Activated CD4-positive, alpha-beta T cell treated with anti-CD3 and anti-CD28 coated beads, Interleukin-2, amount 10 ng/mL, durations not matched to agents 24 days and 14 days (primary cell): ENCODE data around the gene HIGD1C. TPM values are rescaled to one million over a fixed set of nuclear protein-coding genes. Genes with fewer than 3 reads are reported as not detected.
"Not testable (repeated sequence)": the region's sequence is repeated elsewhere in the genome, so short reads cannot be mapped to it uniquely, and the experiment has no call there.

Source experiments
- DNase-seq: peaks from one replicate; pipeline ENCODE4 v3.0.0; 2022
- H3K27ac Mint-ChIP-seq: one replicate; pipeline ENCODE4 v1.8.0; 2022; ENCODE audit warnings: mild to moderate bottlenecking, mixed read lengths
- H3K27me3 Mint-ChIP-seq: one replicate; pipeline ENCODE4 v1.8.0; 2022; ENCODE audit warnings: mixed read lengths
- H3K36me3 Mint-ChIP-seq: one replicate; pipeline ENCODE4 v1.8.0; 2022; ENCODE audit warnings: low read depth, mild to moderate bottlenecking, mixed read lengths
- H3K4me1 Mint-ChIP-seq: one replicate; pipeline ENCODE4 v1.8.0; 2021; ENCODE audit warnings: mixed read lengths
- H3K4me3 Mint-ChIP-seq: one replicate; pipeline ENCODE4 v1.8.0; 2022; ENCODE audit warnings: mild to moderate bottlenecking, moderate library complexity, mixed read lengths
- H3K9me3 Mint-ChIP-seq: one replicate; pipeline ENCODE4 v1.8.0; 2021; ENCODE audit warnings: mixed read lengths
- intact Hi-C: fragments of 100-400 bp; cut with micrococcal nuclease; formaldehyde crosslinking; loops from one replicate; pipeline ENCODE4 v1.15.1; 2023
- total RNA-seq: library from RNA; stranded (reverse); gene quantifications from 2 replicates; pipeline ENCODE4 v1.2.3, GENCODE V29; 2022

Gene HIGD1C
- not detected in 2 replicates for total RNA-seq

DNA sequence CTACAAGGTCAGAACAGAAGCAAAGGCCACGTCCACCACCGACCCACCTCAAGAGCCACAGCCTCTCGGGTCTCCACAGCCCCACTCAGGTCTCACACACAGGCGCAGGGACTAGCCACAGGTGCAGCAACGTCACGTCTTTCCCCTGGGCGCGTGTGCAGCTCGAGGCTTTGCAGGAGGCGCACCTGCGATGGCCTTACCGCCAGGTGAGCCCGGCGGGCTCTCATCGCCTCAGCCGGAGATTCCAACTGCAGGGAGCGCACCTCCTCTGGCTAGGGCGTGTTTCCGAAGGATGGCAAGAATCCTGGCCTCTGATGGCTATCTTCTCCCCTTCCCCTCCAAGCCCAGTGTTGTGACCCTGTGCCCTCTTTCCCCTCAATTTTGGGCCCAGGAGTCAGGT lies at the start of gene HIGD1C:
Gene HIGD1C (plus strand): TSS at position 35 of the 400 bp plus-strand sequence. CDS start 1,455 bp downstream, outside the sequence.
- H3K4me3 Mint-ChIP-seq, result no peak within 1 kb of the TSS
- DNase-seq, result no peak
- no peaks in the 10 kb centered on the region for H3K9me3 Mint-ChIP-seq
- H3K36me3 Mint-ChIP-seq, result no peaks in the 10 kb centered on the region
- intact Hi-C loops, result no loop called here
- H3K4me1 Mint-ChIP-seq, result no peaks in the 10 kb centered on the region
- no peak within 1 kb of the TSS for H3K27ac Mint-ChIP-seq
- H3K27me3 Mint-ChIP-seq, result no peaks in the 10 kb centered on the region

DNA sequence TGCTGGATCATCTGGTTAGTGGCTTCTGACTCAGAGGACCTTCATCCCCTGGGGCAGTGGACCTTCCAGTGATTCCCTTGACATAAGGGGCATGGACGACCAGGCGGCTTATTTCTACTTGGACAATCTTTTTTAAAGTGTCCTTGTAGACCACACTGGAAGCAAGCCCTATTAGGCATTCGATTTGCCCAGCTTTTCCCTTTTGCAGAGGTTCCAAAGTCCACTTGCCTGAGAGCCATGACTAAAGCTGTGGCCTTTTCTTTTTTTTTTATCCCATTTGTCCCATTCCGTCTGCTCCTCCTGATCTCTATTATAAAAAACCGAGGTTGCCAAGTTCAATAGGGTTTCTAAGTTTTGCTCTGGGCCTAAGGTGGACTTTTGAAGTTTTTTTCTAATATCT lies 43.9 kb upstream of the HIGD1C start:
- not testable (repeated sequence) for H3K4me3 Mint-ChIP-seq, H3K9me3 Mint-ChIP-seq, DNase-seq, H3K36me3 Mint-ChIP-seq, H3K4me1 Mint-ChIP-seq, H3K27me3 Mint-ChIP-seq, H3K27ac Mint-ChIP-seq
- intact Hi-C loops, result loop anchor here (10.0 kb wide), 1 partner anchor 54 kb away; no protein-coding TSS in a partner anchor

DNA sequence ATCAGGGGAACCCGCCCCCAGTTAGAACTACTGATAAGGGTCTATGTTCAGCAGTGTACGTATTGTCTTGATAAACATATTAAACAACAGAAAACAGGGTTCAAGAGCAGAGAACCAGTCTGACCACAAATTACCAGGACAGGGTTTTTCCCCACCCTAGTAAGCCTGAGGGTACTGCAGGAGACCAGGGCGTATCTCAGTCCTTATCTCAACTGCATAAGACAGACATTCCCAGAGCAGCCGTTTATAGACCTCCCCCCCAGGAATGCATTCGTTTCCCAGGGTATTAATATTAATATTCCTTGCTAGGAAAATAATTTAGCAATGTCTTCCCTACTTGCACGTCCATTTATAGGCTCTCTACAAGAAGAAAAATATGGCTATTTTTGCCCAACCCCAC lies 40.0 kb upstream of the HIGD1C start:
- H3K4me1 Mint-ChIP-seq, H3K4me3 Mint-ChIP-seq, H3K27ac Mint-ChIP-seq, DNase-seq, H3K27me3 Mint-ChIP-seq, H3K36me3 Mint-ChIP-seq, intact Hi-C loops: not testable (repeated sequence)
- peaks cover 18% of the 10 kb centered on the region for H3K9me3 Mint-ChIP-seq

DNA sequence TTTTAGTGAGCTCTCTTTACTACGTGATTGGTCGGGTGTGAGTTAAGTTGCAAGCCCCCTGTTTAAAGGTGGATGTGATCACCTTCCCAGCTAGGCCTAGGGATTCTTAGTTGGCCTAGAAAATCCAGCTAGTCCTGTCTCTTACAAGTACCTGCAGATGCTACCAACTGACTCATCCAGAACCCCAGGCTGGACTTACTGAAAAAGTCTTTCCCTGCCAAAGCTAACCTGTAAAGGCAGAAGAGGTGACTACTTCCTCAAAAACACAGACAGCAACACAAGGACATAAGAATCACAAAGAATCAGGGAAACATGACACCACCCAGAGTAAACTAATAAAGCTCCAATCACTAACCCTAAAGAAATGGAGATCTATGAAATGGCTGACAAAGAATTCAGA lies 39.1 kb upstream of the HIGD1C start:
- Mint-ChIP-seq H3K4me1 (peaks cover under 1% of the 10 kb centered on the region), H3K27ac (no peak overlapping the region), H3K27me3 (peaks cover 4% of the 10 kb centered on the region), H3K36me3 (peaks cover 4% of the 10 kb centered on the region), H3K9me3 (peaks cover 27% of the 10 kb centered on the region), H3K4me3 (no peak overlapping the region)
- intact Hi-C loops, result no loop called here
- no peak for DNase-seq

DNA sequence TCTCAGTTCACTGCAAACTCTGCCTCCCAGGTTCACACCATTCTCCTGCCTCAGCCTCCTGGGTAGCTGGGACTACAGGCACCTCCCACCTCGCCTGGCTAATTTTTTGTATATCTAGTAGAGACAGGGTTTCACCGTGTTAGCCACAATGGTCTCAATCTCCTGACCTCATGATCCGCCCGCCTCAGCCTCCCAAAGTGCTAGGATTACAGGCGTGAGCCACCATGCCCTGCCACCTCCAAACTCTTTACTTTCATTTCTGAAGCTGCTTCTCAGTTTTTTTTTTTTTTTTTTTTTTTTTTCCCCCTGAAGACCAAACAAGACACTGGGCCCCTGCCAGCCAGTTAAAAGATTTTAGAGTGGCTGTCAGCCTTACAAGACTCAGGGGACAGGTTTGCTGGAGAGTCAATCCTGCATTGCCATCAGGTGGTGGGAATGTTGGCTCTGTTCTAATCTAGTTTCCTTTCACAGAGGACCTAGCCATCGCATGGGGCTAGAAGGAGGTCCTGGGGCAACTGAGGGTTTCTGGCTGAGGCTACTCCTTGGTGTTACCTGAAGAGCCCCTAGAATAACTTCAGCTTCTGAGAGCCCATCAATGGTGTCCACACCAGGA lies 37.4 kb upstream of the HIGD1C start:
- peaks cover 4% of the 10 kb centered on the region for H3K27me3 Mint-ChIP-seq
- no peak overlapping the region for H3K27ac Mint-ChIP-seq
- H3K9me3 Mint-ChIP-seq, result peaks cover 34% of the 10 kb centered on the region
- no peak overlapping the region for H3K4me3 Mint-ChIP-seq
- intact Hi-C loops, result no loop called here
- DNase-seq, result no peak
- peaks cover 8% of the 10 kb centered on the region for H3K4me1 Mint-ChIP-seq
- H3K36me3 Mint-ChIP-seq, result peaks cover 4% of the 10 kb centered on the region

DNA sequence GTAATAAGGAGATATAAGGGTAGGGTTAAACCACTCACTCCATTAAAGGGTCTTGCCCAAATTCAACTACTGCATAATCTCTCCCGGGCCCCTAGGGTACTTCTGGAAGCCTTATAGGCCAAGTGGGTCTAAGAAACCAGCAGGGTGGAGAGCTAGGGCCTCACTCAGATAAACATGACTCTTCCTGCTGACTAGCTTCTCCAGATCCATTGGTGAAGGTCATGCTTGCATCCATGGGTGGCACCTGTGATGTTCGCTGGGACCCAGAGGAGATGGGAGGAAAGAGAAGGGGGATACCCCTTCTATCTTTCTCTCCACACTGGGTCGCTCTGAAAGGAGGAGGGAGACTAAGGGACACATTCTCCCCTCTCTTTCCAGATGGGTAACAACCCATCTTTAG lies 36.1 kb upstream of the HIGD1C start:
- H3K36me3 Mint-ChIP-seq, result peaks cover 4% of the 10 kb centered on the region
- H3K27ac Mint-ChIP-seq, result no peak overlapping the region
- peaks cover 30% of the 10 kb centered on the region for H3K9me3 Mint-ChIP-seq
- no peak overlapping the region for H3K4me3 Mint-ChIP-seq
- intact Hi-C loops, result no loop called here
- peaks cover 2% of the 10 kb centered on the region for H3K27me3 Mint-ChIP-seq
- no peak for DNase-seq
- peaks cover 8% of the 10 kb centered on the region for H3K4me1 Mint-ChIP-seq

DNA sequence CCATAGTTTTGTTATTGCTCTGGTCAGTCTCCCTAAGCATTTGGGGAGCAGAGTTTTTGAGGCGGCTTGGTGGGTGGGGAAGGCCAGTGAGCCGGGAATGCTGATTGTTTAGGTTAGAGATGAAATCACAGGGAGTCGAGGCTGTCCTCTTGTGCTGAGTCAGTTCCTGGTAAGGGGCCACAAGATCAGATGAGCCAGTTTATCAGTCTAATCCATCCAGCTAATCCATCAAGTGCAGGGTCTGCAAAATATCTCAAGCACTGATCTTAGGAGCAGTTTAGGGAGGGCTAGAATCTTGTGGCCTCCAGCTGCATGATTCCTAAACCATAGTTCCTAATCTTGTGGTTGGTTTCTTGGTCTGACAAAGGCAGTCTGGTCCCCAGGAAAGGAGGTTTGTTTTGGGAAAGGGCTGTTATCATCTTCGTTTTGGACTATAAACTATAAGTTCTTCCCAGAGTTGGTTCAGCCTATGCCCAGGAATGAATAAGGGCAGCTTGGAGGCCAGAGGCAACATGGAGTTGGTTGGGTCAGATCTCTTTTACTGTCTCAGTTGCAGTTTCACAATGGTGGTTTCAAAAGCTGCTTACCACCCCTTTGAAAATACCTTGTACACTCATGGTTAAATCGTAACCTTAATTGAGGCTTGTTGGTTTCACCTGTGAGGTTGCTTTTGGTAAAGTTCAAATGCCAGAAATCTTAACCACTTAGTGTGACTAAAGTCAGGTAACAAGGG lies 33.6 kb upstream of the HIGD1C start:
- peaks cover 22% of the 10 kb centered on the region for H3K9me3 Mint-ChIP-seq
- no peak for DNase-seq
- no peaks in the 10 kb centered on the region for H3K27me3 Mint-ChIP-seq
- H3K4me1 Mint-ChIP-seq, result peaks cover 13% of the 10 kb centered on the region
- no peak overlapping the region for H3K27ac Mint-ChIP-seq
- no peaks in the 10 kb centered on the region for H3K36me3 Mint-ChIP-seq
- intact Hi-C loops, result no loop called here
- no peak overlapping the region for H3K4me3 Mint-ChIP-seq

DNA sequence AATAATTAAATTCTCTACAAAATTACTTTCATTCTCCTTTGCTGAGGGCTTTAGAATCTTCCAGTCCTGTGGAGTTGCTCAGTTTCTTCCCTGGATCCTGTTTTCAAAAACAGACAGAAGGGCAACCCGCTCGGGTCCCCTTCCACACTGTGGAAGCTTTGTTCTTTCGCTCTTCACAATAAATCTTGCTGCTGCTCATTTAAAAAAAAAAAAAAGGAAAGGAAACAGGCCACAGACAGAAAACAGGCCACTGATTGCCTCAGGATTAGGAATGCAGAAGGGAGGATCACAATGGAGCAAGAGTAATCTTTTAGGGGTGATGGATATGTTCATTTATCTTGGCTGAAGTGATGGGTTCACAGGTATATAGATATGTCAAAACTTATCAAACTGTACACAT lies 29.5 kb upstream of the HIGD1C start:
- DNase-seq, result no peak
- Mint-ChIP-seq H3K27me3 (no peaks in the 10 kb centered on the region), H3K27ac (no peak overlapping the region), H3K4me1 (peaks cover 25% of the 10 kb centered on the region), H3K36me3 (no peaks in the 10 kb centered on the region), H3K9me3 (peaks cover 11% of the 10 kb centered on the region), H3K4me3 (no peak overlapping the region)
- intact Hi-C loops, result no loop called here

DNA sequence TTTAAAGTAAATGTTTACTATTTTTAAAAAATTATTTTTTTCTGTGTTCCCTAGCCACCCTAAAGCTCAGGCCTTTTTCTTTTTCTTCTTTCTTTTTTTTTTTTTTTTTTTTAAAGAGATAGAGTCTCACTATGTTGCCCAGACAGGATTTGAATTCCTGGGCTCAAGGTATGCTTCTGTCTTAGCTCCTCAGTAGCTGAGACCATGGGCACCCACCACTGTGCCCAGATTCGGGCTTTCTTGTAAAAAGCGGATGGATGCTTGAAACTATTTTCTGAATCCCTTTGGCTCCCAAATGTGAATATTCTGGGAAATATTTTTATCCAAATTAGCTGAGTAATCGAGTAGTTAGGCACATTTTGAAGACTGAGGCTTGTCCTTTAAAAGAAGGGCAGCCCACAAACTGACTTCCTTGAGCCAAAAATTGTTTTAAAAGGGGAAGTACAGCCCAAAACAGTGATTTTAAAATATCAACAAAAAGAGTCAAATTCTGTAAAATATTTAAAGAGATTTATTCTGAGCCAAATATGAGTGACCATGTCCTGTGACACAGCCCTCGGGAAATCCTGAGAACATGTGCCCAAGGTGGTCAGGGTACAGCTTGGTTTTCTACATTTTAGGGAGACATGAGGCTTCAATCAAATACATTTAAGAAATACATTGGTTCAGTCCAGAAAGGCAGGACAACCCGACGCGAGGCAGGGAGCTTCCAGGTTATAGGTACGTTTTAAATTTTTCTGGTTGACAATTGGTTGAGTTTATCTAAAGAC lies 28.8 kb upstream of the HIGD1C start:
- intact Hi-C loops, result no loop called here
- no peaks in the 10 kb centered on the region for H3K36me3 Mint-ChIP-seq
- no peaks in the 10 kb centered on the region for H3K27me3 Mint-ChIP-seq
- peak overlapping the region; percentile 64 for H3K4me3 Mint-ChIP-seq
- H3K27ac Mint-ChIP-seq, result peak overlapping the region; percentile 74
- no peak for DNase-seq
- H3K9me3 Mint-ChIP-seq, result peaks cover 4% of the 10 kb centered on the region
- peaks cover 21% of the 10 kb centered on the region for H3K4me1 Mint-ChIP-seq

DNA sequence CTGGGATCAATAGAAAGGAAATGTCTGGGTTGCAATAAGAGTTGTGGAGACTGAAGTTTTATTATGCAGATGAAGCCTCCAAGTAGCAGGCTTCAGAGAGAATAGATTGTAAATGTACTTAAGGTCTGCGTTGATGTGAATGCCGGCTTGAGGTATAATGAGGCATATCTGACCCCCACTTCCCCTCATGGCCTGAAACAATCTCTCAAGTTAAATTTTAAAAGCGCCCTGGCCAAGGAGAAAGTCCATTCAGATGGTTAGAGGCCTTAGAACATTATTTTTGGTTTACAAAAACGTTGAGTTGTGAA lies 28.3 kb upstream of the HIGD1C start:
- intact Hi-C loops, result no loop called here
- DNase-seq, result no peak
- H3K36me3 Mint-ChIP-seq, result no peaks in the 10 kb centered on the region
- H3K9me3 Mint-ChIP-seq, result no peaks in the 10 kb centered on the region
- H3K27ac Mint-ChIP-seq, result peak overlapping the region; percentile 74
- H3K27me3 Mint-ChIP-seq, result no peaks in the 10 kb centered on the region
- H3K4me3 Mint-ChIP-seq, result peak overlapping the region; percentile 64
- H3K4me1 Mint-ChIP-seq, result peaks cover 17% of the 10 kb centered on the region

DNA sequence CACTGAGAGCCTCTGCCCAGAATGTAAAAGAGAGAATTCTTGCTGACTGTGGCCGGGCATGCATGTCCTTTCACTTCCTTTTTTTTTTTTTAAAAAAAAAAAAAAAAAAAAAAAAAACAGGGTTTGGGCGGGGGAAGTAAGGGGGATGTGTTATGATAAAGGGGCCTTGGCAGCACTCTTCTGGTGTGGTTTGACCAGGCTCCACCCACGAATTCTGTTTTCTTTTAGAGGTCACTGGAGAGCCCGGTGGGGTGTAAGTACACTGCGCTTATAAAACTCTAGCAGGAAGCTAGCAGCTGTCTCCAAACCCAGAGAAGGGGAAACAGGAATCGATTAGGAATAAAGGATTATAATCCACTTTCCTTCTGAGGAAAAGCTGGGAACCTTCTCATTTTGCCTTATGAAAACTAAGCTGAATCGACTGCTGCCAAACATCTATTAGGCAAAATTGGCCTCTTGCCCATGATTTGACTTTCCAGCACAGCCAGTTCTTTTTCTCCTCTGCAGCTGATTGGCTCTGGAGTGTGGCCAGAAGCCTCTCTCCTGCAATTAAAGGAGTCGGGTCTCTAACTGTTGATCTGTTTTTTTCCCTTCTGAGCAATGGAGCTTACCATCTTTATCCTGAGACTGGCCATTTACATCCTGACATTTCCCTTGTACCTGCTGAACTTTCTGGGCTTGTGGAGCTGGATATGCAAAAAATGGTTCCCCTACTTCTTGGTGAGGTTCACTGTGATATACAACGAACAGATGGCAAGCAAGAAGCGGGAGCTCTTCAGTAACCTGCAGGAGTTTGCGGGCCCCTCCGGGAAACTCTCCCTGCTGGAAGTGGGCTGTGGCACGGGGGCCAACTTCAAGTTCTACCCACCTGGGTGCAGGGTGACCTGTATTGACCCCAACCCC lies 27.7 kb upstream of the HIGD1C start:
- H3K4me1 Mint-ChIP-seq, result peaks cover 17% of the 10 kb centered on the region
- peak; percentile 74 for DNase-seq
- H3K27ac Mint-ChIP-seq, result peak overlapping the region; percentile 53
- intact Hi-C loops, result no loop called here
- no peaks in the 10 kb centered on the region for H3K36me3 Mint-ChIP-seq
- H3K9me3 Mint-ChIP-seq, result no peaks in the 10 kb centered on the region
- H3K27me3 Mint-ChIP-seq, result no peaks in the 10 kb centered on the region
- peak overlapping the region; percentile 64 for H3K4me3 Mint-ChIP-seq

DNA sequence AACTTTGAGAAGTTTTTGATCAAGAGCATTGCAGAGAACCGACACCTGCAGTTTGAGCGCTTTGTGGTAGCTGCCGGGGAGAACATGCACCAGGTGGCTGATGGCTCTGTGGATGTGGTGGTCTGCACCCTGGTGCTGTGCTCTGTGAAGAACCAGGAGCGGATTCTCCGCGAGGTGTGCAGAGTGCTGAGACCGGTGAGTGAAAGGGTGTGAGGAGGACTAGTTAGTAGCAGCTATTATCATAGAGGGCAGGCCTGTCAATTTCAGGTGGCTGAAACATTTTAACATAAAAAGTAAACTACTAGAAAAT lies 27.0 kb upstream of the HIGD1C start:
- peaks cover 17% of the 10 kb centered on the region for H3K4me1 Mint-ChIP-seq
- H3K4me3 Mint-ChIP-seq, result no peak overlapping the region
- no peaks in the 10 kb centered on the region for H3K9me3 Mint-ChIP-seq
- H3K27me3 Mint-ChIP-seq, result no peaks in the 10 kb centered on the region
- H3K36me3 Mint-ChIP-seq, result no peaks in the 10 kb centered on the region
- no peak overlapping the region for H3K27ac Mint-ChIP-seq
- intact Hi-C loops, result no loop called here
- DNase-seq, result no peak

DNA sequence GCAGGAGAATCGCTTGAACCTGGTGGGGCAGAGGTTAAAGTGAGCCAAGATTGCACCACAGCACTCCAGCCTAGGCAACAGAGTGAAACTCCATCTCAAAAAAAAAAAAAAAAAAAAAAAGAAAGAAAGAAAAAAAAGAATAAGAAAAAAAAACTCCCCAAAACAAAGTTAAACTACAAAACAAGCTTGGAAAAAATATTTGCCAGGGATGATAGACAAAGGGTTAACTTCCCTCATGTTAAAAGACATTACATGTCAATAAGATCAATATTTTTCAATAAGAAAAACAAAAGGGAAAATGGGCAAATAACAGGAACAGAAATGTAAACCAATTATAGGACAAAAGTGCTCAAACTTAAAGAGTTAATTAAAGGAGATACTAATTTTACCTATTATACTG lies 26.4 kb upstream of the HIGD1C start:
- intact Hi-C loops, result no loop called here
- DNase-seq, result no peak
- Mint-ChIP-seq H3K36me3 (no peaks in the 10 kb centered on the region), H3K9me3 (no peaks in the 10 kb centered on the region), H3K4me3 (no peak overlapping the region), H3K27ac (no peak overlapping the region), H3K27me3 (no peaks in the 10 kb centered on the region), H3K4me1 (peaks cover 17% of the 10 kb centered on the region)

DNA sequence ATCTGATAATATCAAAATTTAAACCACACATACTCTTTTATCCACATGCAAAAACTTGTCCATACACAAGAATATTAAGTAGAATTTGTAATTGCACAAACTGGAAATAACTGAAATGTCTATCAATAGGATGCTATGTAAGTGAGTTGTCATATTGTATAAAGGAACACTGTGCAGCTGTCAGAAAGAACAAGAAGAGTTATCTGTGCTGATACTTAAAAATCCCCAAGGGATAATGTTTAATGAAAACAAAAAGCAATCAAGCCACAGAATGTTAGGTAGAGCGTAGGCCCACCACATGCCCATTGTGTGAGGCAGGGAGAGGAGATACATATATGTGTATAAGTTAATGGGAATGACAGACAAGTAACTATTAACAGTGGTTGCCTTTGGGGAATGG lies 25.9 kb upstream of the HIGD1C start:
- no peak overlapping the region for H3K4me3 Mint-ChIP-seq
- peaks cover 17% of the 10 kb centered on the region for H3K4me1 Mint-ChIP-seq
- no peaks in the 10 kb centered on the region for H3K9me3 Mint-ChIP-seq
- intact Hi-C loops, result no loop called here
- no peak for DNase-seq
- H3K36me3 Mint-ChIP-seq, result no peaks in the 10 kb centered on the region
- H3K27ac Mint-ChIP-seq, result no peak overlapping the region
- H3K27me3 Mint-ChIP-seq, result no peaks in the 10 kb centered on the region
